GM20431 (cell line): ENCODE data around the gene CEBPA.
"Not testable (repeated sequence)": the region's sequence is repeated elsewhere in the genome, so short reads cannot be mapped to it uniquely, and the experiment has no call there.

Experiments
- in situ Hi-C: fragments of 300-500 bp; cut with MseI, MboI; formaldehyde crosslinking; loops from one replicate; pipeline ENCODE4 v1.15.0; 2020; ENCODE audit warnings: low sequenced_read_pairs; ENCODE audit not compliant: unreplicated experiment

The CEBPA gene

DNA sequence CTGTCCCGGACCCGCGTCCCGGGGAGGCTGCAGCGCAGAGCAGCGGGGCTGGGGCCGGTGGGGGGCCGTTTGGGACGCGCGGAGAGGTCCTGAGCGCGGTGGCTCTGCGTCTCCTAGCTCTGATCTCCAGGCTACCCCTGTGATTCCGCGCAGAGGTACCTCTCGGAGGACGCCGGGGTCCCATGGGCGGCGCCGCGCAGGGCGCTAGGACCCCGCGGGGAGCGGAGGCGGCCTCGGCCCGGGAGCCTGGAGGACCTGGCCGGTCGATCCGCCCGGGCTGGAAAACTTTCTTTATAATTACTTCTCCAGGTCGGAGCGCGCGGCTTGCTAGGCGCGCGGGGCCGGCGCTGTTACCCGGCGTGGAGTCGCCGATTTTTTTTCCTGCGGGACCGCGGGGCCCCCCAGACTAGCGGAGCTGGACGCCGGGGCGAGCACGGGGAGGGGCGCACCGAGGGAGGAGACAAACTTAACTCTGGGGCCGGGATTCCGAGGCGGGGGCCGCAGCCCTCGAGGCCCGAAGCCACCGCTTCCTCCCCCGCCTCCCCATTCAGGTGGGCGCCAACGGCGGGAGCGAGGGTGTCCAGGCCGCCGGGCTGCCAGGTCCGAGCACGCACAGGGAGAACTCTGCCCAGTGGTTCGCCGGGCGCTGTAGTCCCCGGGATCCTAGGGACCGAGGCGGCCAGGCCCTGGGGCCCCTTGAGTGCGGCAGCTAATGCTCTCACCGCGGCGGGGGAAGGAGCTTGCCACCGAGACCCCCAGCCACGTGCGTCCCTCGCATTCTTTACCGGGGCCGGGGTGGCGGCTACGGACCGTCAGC is 848 bp upstream of the CEBPA start:
- in situ Hi-C loops = no loop called here

DNA sequence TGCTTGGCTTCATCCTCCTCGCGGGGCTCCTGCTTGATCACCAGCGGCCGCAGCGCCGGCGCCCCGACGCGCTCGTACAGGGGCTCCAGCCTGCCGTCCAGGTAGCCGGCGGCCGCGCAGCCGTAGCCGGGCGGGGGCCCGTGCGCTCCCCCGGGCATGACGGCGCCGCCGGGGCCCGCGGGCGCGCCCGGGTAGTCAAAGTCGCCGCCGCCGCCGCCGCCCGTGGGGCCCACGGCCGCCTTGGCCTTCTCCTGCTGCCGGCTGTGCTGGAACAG is 497 bp downstream of the CEBPA start:
- in situ Hi-C loops = no loop called here

- in situ Hi-C loops = no loop called here
Measured at GRCh38 chr19:33301144-33301899, 1.0 kb downstream of the CEBPA start.

DNA sequence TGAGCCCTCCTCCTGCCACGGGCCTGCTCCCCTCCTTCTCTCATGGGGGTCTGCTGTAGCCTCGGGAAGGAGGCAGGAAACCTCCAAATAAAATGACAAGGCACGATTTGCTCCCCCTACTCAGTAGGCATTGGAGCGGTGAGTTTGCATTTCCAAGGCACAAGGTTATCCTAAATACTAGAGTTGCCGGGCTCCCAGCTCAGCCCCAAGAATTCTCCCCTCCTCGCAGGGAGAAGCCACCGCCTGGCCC is 1.5 kb downstream of the CEBPA start:
- in situ Hi-C loops = no loop called here

DNA sequence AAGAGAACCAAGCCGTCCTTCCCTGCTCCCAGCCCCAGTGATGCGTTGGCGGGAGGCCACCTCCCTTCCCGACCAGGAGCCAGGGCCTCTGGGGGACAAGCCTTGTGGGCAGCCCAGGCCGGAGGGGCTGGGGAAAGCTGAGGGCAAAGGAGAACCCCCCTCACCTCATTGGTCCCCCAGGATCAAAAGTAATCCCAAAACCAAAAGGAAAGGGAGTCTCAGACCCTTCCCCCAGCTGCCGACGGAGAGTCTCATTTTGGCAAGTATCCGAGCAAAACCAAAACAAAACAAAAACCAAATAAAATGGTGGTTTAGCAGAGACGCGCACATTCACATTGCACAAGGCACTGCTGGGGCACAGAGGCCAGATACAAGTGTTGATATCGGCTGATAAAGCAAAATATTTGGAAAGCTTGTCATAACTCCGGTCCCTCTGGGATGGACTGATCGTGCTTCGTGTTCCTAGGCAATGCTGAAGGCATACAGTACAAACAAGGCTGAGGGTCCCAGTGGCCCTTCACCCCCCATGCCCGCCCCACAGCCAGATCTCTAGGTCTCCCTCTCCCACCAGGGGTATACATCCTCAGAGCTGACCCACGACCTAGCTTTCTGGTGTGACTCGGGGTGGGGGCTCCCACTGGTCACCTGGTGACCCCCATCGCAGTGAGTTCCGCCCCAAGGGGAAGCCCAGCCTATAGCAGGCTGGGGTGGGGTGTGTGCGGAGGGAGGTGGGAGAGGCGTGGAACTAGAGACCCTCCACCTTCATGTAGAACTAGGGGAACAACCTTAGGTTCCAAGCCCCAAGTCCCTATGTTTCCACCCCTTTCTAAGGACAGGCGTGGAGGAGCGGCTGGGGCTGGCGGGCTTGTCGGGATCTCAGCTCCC is 2.1 kb downstream of the CEBPA start:
- in situ Hi-C loops = no loop called here

- in situ Hi-C loops = no loop called here
Measured at GRCh38 chr19:33299051-33299688, 3.2 kb downstream of the CEBPA start.

- in situ Hi-C loops = no loop called here
Measured at GRCh38 chr19:33298146-33298911, 4.0 kb downstream of the CEBPA start.

GRCh38 chr19:33297401-33298145 is 4.8 kb downstream of the CEBPA start:
- in situ Hi-C loops = no loop called here

GRCh38 chr19:33296488-33296971 is 5.8 kb downstream of the CEBPA start:
- in situ Hi-C loops = no loop called here

- in situ Hi-C loops = no loop called here
Measured at GRCh38 chr19:33295621-33296487, 6.5 kb downstream of the CEBPA start.

DNA sequence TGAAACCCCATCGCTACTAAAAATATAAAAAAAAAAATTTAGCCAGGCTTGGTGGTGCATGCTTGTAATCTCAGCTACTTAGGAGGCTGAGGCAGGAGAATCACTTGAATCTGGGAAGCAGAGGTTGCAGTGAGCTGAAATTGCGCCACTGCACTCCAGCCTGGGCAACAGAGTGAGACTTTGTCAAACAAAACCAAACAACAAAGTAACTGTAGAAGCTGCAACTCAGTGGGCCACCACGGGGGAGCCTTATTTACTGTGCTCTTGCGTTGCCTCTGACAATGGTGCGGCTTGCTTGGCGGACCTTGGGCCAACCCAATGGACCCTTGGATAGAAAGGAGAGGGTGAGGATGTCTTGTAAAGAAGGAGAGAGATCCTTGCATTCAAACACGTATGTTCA is 7.3 kb downstream of the CEBPA start:
- in situ Hi-C loops = not testable (repeated sequence)

DNA sequence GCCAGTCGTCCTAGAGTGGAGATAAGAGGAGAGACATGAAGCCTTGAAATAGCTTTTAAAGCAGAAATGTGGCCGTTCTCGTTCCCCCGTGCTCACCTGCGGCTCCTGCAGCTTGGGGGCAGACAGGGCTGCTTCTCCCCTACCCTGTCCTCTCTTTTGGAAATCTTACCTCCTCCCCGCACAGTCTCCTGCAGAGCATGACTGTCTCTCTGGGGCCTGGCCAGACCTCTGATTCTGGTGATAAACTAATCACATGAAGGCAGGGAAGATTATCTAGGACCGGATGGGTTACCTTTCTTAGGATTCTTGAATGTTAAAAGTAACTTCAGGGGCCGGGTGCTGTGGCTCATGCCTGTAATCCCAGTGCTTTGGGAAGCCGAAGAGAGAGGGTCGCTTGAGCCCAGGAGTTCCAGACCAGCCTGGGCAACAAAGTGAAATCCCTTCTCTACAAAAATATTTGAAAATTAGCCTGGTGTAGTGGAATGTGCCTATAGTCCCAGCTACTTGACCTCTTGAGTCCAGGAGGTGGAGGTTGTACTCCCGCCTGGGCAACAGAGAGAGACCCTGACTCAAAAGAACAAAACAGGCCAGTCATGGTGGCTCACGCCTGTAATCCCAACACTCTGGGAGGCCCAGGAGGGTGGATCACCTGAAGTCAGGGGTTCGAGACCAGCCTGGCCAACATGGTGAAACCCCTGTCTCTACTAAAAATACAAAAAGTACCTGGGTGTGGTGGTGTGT is 8.1 kb downstream of the CEBPA start:
- in situ Hi-C loops = no loop called here

- in situ Hi-C loops = no loop called here
Measured at GRCh38 chr19:33293255-33294057, 8.9 kb downstream of the CEBPA start.

GRCh38 chr19:33292595-33293254 is 9.6 kb downstream of the CEBPA start:
- in situ Hi-C loops = no loop called here

- in situ Hi-C loops = no loop called here
Measured at GRCh38 chr19:33291623-33292534, 10.5 kb downstream of the CEBPA start.
